HG03095 (cell line): ENCODE data around the gene CFAP53.
A peak's percentile ranks its signal among the peaks of the same experiment; 100 is the strongest.

Experiments
- ATAC-seq: cut with Tn5 transposase; IDR thresholded peaks from one replicate; pipeline ENCODE4 v1.9.1; 2021; ENCODE audit warnings: moderate library complexity; ENCODE audit not compliant: unreplicated experiment

The CFAP53 gene

DNA sequence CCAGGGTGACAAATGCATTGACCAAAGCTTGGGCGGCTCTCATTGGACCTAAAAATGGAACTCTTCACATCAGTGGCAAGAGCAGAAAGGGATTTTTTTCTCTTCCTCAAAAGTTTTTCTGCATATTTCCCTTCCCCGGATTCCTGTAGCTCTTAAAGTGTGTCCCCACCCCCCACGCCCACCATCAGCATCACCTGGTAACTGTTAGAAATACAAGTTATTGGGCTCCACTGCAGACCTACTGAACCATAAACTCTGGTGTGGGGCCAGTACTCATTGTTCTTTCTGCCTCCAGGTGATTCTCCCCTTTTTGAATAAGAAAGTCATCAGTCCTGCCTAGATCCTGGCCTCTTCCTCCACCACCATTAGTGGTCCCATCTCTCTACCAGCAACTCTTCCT is 70.0 kb downstream of the CFAP53 start:
- ATAC-seq = no peak

DNA sequence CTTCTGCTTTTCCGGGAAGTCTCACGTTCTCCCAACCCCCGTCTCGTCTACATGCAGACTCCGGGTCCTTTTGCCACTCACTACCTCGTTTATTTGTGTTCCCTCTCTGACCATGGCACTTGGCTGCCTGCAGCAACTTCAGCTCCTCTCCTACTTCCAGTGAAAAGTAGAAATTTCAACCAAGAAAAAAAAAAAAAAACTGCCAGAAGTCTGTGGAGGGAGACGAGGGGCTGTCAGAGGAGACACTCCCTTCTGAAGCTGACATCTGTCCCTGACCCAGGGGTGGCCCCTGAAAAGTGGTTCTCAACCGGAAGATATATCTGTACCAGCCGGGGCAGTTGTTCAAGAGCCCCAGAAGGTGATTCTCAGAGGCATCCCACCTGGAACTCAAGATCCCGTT is 70.6 kb downstream of the CFAP53 start:
- no peak for ATAC-seq

DNA sequence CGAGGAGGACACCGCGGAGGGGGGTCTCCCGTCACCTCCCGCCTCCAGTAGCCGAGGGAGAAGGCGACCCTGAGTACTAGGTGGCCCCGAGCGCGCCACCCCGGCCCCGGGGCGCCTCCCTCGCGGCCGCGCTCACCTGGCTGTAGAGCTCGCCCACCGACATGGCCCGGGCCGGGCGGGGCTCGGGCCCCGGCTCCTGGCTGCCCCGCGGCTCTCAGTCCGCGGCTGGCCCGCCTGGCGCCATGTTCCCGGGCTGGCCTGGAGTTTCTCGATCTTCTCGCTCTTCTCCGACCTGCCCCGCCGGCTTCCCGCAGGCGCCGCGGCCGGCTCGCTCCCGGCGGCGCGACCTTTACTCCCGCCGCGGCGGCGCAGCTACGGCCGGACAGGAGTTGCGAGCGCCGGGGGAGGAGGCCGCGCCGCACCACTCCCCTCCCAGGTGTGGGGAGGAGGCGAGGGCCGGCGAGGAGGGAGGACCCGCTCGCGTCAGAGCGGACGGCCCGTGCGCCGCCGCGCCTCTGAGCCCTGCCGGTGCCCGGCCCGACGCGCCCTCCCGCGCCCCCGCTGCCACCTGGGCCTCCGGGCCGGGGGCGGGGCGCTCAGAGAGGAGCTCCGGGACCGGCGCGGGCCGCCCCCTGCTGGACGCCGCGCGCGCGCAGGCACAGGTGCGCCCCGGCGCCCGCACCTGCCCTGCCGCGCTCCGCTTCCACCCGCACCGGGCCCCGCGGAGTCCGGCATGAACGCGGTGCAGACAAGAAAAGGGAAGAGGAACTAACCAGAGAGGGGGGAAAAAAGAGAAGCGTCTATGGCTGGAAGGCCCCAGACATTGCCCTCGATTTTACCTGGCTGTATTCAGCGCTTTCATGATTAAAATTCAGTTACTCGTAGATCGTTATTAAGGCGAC is 71.4 kb downstream of the CFAP53 start, which contains the start of gene MYO5B:
Gene MYO5B, minus strand, starts transcription at position 517 of the 902 bp plus-strand sequence. Its CDS starts 354 bp downstream, at position 163.
- peak; percentile 77 for ATAC-seq

DNA sequence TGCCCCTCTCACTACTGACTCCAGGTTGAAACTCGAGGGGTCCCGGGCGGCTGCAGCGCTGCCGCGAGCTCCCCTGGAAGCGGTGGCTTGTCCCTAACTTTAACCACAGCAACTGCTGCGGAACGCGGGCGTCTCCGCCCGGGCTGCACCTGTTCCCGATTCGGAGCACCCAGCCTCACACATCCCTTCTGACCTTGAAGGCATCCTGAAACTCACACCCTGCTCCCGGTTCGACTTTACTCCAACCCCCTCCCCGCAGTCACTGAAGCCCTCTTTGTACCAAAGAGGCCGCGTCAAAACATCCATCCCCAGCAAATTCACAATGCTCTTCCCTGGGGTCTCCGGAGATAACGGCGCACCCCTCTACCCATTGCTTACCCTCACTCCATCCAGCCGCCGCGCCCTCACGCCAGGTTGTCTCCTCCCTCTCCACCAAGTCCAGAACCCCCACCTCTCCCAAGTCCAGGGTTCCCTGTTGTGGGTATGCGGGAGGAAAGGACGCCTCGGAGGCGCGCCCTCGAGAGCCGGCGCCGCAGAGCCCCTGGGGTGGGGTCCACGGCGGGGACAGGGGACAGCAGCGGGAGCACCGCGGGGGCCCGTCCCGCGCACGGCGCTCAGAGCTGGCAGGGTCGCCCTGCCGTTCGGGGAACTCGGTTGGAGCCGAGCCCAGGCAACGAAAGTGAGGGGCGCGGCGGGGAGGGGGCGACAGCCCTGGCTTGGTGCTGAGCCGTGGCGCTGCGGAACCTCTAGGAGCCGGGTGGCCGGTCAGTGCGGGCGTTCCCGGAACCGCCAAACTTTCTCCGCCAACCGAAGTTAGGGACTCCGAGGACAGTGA is 72.3 kb downstream of the CFAP53 start:
- ATAC-seq = no peak

DNA sequence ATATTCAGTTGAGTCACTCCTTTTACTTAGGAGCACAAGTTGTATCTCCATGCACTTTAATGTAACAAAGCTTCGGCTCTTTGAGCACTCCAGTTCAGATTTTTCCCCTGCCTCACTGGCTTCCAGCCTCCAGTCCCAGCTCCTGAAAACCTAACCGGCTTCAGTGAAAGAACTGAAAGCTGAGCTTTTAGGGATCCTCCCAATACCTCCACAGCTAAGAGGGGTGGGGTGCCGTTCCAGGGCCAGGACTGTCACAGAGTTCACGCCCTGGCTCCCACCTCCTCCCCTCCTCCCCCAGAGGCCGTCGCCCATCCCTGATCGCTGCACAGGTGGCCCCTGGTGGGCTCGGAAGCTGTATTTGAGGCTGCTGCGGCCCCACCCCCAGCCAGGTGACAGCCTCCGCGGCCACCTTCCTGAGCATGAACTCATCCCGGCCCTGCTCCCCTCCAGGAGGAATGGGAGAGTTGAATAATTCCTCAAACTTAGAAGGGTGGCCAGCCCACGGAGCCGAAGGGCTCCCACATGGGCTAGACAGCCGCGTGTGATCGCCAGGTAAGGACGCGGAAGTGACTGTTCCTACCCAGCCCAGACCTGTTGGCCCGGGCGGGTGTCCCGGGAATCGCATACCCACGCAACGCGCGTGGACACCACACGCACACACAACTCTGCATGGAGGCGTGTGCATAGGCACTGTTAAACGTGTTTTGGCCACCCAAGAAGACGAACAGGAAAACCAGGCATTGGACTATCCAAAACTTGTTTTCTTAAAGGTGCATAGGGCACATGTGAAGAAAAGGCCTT is 73.1 kb downstream of the CFAP53 start:
- no peak for ATAC-seq

DNA sequence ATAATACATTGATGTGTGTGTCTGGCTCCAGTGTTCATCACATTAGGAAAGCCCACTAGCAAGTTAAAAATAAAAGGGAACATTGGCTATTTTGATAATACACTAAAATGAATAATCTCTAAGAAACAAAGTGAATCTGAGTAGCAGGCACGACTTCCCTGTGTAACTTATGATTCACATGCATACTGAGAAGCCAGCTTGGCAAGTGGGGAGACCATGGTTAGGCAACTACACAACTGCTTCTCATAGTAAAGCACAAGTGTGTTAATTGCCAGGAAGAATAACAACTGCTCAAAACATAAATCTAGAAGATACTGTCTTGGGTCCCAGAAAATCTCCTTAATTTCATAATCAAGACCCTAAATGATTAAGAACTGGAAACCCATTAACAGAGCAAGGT is 75.4 kb downstream of the CFAP53 start:
- ATAC-seq = no peak

DNA sequence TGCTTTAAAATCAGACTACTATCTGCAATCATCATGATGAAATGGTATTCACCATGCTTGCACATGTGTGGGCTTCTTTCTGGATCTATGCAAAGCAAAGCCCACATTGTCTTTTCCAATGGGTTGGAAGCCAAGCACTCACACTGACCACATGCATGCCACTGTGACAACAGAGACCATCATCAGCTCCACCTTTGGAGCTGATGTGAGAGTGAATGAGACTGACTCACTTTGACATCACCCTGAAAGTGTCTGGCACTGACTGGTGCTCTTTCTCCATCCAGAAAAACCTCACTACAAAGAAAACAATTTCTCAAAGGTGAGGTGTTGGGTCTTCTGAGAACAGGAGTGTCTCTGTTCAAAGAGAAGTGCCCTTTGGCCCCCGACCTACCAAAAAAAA is 76.1 kb downstream of the CFAP53 start:
- no peak for ATAC-seq

DNA sequence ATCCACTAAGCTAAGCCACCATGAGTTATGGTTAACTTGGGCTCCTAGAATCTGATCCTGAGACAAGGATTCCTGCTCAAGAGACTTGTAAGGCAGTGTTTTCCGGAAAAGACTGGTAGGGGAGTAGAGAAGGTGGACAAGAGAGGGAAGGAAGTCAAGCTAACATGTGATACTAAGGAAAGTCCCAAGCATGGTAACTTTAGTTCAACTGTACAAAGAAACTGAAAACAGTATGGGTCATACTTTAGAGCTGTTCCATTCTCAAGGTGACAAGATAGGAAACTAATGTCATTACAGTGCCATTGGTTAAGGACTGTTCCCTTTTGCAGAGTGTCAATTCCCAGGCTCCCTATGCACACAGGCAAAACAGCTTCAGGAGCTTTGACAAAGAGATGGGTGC is 77.1 kb downstream of the CFAP53 start:
- peak; percentile 71 for ATAC-seq

DNA sequence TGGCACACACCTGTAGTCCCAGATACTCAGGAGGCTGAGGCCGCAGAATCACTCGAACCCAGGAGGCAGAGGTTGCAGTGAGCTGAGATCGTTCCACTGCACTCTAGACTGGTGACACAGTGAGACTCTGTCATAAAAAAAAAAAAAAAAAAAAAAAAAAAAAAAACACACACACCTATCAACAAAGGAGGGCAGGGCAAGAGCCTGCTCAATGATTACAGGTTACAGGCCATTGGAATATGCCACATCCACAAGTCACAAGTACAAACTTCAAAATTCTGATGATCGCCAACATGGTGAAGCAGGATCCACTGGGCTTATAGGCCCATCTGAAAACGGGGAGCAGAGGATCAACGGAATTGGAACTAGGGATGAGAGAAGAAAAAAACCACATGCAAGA is 77.6 kb downstream of the CFAP53 start:
- no peak for ATAC-seq

DNA sequence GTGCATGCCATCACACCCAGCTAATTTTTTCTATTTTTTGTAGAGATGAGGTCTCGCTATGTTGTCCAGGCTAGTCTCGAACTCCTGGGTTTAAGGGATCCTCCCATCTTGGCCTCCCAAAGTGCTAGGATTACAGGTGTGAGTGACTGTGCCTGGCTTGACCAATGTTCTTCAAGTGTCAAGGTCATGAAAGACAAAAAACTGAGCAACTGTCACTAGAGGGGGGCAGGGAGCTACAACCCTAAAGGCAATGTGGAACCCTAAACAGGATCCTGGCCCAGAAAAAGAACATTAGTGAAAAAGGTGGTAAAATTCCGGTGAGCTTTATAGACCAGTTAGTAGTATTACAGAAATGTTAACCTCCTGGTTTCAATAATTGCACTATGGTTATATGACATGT is 78.6 kb downstream of the CFAP53 start:
- no peak for ATAC-seq

DNA sequence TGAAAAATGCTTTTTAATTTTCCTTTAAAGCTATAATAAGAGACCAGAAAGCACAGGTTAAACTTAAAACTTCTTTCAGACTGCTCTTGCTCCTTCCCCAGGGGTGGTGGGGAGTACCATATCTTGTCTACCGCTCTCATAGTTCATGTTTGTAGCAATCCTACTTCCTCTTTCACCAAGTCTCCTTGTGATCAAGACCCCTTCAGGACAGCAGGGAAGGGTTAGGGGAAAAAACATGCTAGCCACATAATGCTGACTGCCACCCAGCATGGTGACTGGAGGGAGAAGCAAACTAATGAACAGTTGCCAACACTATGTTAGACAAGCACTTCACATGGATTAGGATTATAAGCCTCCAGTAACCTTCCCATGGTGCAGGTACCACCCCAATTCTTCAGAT is 79.9 kb downstream of the CFAP53 start:
- ATAC-seq = no peak

DNA sequence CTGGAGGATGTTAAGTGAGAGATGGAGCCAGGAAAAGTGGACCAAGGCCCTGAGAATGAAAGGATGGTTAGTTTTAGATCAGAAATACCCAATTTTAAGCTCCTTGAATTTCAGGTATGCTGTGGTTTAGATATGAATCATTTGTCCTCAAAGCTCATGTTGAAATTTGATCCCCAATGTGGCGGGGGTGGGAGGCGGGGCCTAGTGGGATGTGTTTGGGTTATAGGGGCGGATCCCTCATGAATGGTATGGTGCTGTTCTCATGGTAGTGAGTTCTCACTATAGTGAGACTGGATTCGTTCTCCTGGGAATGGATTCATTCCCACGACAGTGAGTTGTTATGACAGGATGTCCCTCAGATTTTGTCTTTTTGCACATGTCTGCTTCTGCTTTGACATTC is 82.7 kb downstream of the CFAP53 start:
- ATAC-seq = no peak

DNA sequence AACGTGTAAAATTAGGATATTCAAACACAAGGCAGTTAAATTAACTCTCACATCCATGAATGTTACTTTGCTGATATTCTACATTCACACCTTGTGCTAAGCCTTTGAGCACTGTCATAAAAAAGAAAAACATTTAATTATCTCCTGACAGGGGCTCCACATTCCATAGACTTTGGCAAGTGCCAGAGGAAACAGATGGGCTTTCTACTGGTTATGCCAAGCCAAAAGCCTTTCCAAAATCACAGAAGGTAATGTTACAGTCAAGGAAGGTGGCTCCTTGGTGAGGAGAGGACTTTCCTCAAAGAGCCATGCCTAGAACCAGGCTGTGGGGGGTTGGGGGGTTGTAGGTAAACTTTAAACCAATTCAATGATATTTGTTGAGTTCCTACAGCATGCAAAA is 83.8 kb downstream of the CFAP53 start:
- ATAC-seq = no peak

DNA sequence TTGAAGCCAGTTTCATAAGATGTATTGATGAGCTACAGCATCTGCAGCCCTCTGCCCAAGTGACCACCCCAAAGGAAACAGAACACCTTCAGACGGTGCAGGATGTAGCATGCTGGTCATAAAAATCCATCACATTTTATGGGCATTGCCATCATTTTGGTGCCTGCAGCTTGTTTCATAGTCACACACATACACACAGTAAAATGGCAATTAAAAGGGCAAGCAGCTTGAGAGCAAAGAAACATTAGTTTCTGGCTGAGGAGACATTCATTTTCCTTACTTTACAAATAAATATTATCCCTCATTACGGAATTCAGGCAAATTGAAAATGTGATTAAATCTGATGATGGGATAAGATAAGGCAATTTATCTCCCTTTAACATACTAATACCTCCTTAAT is 84.7 kb downstream of the CFAP53 start:
- ATAC-seq = no peak

DNA sequence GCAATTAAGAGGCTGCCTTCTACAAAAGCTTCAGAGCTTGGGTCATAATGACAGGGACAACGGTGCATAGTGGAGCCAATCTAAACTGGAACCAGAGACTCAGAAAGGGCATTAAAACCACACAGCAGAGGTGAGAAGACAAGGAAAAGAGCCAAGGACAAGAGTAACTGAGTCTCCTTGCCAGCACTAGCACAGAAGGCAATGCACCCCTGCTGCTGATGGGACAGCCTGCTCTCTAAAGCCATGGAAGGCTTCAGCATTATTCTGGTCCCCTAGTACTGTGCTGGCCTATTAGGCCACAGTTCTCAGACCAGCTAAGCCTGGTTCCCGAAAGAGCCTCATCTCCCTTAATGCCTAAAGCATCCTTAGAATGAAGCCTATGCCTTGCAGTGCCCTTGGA is 86.8 kb downstream of the CFAP53 start:
- no peak for ATAC-seq

DNA sequence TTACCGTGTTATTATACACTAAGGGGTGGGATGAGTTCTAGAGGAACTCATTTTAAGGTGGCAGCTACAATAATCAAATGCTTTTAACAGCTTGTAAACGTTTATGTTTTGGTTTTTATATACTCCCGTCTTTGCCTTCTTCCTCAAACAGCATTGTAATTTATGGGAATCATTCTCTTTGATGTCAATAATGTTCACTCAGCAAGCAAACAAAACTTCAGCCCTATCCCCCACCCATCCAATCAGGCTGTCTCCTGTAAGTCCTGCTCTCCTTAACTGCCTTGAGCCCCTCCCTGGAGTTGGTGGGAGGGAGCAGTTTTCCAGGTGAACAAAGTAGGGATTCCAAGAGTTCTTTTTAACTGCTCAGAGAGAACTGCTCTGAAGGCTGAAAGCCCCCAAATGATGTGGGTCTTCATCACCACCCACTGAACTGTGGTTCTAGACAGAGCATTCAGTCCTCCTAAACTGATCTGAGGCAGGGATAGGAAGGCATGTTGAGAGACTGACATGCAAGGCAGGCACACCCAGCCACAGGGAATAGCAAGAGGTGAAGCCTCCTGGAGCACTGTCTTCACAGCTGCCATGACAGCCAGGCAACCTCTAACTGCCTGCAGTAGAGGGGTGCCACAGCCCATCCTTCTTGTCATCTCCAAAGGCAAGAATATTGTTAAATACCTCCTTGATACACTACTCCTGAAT is 88.9 kb downstream of the CFAP53 start:
- no peak for ATAC-seq
